ENCODE data around the gene PLEKHG4. TPM values are rescaled to one million over a fixed set of nuclear protein-coding genes. Genes with fewer than 3 reads are reported as not detected.

Gene PLEKHG4
- total RNA-seq, 4 donors from 2014 or later: 6.8 to 45.3 (median 17.1) TPM

DNA sequence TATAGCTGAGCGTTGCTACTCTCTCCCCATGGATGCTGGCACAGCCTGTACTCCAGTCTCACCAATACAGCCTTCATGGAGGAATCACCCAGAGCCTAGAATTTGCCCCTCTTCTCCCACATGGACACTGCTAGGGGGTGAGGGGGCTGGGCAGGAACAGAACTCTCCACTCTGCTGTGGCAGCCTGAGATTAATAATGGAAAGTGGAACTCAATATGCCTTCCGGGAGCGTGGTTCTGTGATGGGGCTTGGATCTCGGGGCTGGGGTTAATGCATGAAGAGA is 29.3 kb upstream of the PLEKHG4 start:
- DNase-seq: no peak
- no peaks in the 10 kb centered on the region for H3K36me3 ChIP-seq
- H3K4me1 ChIP-seq: peaks cover 0 to 15% of the 10 kb centered on the region in 2 donors
- H3K9me3 ChIP-seq: no peaks in the 10 kb centered on the region
- H3K4me3 ChIP-seq: no peak overlapping the region
- peaks cover 0 to 3% of the 10 kb centered on the region in 2 donors for H3K27me3 ChIP-seq
- H3K27ac ChIP-seq: no peak overlapping the region
- no peak for TF ChIP-seq POLR2A (IDR thresholded peaks at IDR 0.05)
- TF ChIP-seq, protein P1, sequence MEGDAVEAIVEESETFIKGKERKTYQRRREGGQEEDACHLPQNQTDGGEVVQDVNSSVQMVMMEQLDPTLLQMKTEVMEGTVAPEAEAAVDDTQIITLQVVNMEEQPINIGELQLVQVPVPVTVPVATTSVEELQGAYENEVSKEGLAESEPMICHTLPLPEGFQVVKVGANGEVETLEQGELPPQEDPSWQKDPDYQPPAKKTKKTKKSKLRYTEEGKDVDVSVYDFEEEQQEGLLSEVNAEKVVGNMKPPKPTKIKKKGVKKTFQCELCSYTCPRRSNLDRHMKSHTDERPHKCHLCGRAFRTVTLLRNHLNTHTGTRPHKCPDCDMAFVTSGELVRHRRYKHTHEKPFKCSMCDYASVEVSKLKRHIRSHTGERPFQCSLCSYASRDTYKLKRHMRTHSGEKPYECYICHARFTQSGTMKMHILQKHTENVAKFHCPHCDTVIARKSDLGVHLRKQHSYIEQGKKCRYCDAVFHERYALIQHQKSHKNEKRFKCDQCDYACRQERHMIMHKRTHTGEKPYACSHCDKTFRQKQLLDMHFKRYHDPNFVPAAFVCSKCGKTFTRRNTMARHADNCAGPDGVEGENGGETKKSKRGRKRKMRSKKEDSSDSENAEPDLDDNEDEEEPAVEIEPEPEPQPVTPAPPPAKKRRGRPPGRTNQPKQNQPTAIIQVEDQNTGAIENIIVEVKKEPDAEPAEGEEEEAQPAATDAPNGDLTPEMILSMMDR (IDR thresholded peaks at IDR 0.05): no peak
- intact Hi-C loops (cut with DNase I; ENCODE audit: low total_unique reads): no loop called here

DNA sequence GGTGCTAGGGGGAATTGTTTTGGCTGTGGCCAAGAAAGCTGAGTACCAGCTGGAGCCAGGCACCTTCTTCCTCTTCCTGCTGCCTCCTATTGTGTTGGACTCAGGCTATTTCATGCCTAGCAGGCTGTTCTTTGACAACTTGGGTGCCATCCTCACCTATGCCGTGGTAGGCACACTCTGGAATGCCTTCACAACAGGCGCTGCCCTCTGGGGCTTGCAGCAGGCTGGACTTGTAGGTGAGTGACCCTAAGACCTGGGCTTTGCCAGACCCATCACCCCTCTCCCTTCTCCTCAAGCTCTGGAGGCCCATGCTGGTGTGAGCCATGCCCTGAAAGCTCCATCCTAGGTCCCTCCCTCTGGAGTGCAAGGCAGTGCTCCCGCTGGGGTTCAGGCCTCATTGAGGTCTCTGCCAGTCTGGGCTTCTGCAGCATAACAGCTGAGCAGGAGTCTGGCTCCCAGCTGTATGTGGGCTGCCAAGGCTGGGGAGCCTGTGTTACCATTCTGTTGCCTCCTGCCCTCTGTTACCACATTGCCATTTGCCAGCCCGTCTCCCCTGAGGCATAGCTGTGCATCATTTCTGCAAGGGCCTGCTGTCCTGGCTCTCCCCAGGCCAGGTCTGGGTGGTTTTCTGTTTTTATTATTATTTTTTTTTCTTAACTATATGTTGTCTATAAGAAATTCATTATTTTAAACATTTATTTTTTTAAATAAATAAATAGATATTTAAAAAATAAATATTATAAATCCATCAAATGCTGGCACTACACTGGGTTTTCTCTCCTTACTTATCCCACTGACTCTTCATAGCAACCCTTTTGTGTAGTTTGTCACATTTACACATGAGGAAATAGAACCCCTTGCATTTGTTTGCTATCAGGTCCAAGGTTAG is 26.5 kb upstream of the PLEKHG4 start:
- intact Hi-C loops (cut with DNase I; ENCODE audit: low total_unique reads): no loop called here

DNA sequence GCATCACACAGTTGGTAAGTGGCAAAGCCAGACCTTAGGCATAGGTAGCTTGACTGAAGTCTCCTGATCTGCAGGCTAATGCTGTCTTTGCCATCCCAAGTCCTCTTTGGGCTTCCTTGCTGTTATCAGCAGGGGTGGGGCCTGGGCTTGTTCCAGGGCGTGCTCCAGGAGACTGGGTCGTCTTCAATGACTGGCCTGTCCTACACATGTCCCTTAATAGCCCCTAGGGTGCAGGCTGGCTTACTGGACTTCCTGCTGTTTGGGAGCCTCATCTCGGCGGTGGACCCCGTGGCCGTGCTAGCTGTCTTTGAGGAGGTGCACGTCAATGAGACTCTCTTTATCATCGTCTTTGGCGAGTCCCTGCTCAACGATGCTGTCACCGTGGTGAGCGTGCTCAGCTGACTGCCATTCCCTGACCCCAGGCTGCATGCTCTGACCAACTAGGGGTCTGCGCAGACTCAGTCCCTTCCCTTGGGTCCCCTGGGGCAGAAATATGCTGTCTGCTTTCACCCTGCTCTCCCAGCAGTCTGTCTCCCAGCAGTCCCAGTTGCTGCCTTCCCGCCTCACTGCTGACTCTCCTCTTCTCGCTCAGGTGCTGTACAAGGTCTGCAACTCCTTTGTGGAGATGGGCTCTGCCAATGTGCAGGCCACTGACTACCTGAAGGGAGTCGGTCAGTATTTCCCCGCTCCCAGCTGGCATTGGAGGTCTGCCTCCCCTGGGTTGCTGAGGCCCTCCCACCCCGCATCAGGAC is 24.4 kb upstream of the PLEKHG4 start:
- intact Hi-C loops (cut with DNase I; ENCODE audit: low total_unique reads): no loop called here
- Histone ChIP-seq H3K36me3 (no peaks in the 10 kb centered on the region), H3K27me3 (peaks cover 0 to 3% of the 10 kb centered on the region in 2 donors), H3K9me3 (no peaks in the 10 kb centered on the region), H3K4me3 (no peak overlapping the region), H3K4me1 (no peaks in the 10 kb centered on the region), H3K27ac (no peak overlapping the region)
- TF ChIP-seq, protein P1 (IDR thresholded peaks at IDR 0.05): no peak
- no peak for TF ChIP-seq POLR2A (IDR thresholded peaks at IDR 0.05)
- no peak for DNase-seq

More for the DNA sequence above, 26.5 kb upstream of the PLEKHG4 start:
- no peak for DNase-seq
- no peaks in the 10 kb centered on the region for H3K36me3 ChIP-seq
- TF ChIP-seq, protein P1 (IDR thresholded peaks at IDR 0.05): no peak
- no peak overlapping the region for H3K27ac ChIP-seq
- H3K4me1 ChIP-seq: peaks cover 0 to 13% of the 10 kb centered on the region in 2 donors
- peaks cover 0 to 3% of the 10 kb centered on the region in 2 donors for H3K27me3 ChIP-seq
- no peaks in the 10 kb centered on the region for H3K9me3 ChIP-seq
- H3K4me3 ChIP-seq: no peak overlapping the region

DNA sequence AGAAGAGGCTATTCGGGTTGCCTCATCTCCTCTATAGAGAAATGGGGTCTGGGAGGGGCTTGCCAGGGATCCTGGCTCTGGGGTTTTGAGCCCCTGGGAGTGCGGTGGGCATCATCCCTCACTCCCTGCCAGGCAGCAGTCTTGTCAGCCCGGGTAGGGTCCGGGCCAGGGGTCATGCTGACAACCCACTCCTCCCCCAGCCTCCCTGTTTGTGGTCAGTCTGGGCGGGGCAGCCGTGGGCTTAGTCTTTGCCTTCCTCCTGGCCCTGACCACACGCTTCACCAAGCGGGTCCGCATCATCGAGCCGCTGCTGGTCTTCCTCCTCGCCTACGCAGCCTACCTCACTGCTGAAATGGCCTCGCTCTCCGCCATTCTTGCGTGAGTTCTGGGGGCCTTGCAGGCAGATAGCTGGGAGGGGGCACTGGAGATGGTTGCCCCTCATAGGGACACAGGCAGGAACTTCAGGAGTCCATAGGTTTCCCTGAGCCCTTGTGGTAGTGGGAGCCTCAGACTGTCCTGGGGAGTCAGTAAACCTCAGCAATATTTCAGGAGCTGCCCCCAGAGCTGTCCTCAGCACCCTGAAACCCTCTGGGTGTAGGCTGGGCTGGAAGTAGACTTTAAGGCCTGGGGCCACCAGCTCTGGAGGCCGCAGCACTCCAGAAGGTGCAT is 23.6 kb upstream of the PLEKHG4 start:
- no peak overlapping the region for H3K4me3 ChIP-seq
- no peak for TF ChIP-seq POLR2A (IDR thresholded peaks at IDR 0.05)
- TF ChIP-seq, protein P1 (IDR thresholded peaks at IDR 0.05): no peak
- H3K9me3 ChIP-seq: no peaks in the 10 kb centered on the region
- DNase-seq: no peak
- H3K27me3 ChIP-seq: no peaks in the 10 kb centered on the region
- no peaks in the 10 kb centered on the region for H3K4me1 ChIP-seq
- H3K36me3 ChIP-seq: no peaks in the 10 kb centered on the region
- intact Hi-C loops (cut with DNase I; ENCODE audit: low total_unique reads): no loop called here
- H3K27ac ChIP-seq: no peak overlapping the region

All from uterus (tissue), 4 donors.